Suprapubic skin (tissue), 4 donors: Measurements from ENCODE around the gene FAM204A. TPM values are rescaled to one million over a fixed set of nuclear protein-coding genes. Genes with fewer than 3 reads are reported as not detected.
A peak's percentile ranks its signal among the peaks of the same experiment; 100 is the strongest.

ENCODE experiments used
- DNase-seq, 2 donors: peaks; one replicate each; pipeline ENCODE4 v3.0.0-alpha.2; 2019; ENCODE audit warnings: low spot score in 2 of 2
- H3K27ac ChIP-seq: fragments of 200-600 bp; sonication (generic); one replicate; pipeline ENCODE4 v1.5.1; 2019
- H3K27me3 ChIP-seq: fragments of 200-600 bp; sonication (generic); one replicate; pipeline ENCODE4 v1.5.1; 2019
- H3K36me3 ChIP-seq: fragments of 200-600 bp; sonication (generic); one replicate; pipeline ENCODE4 v1.5.1; 2019
- H3K4me1 ChIP-seq: fragments of 200-600 bp; sonication (generic); one replicate; pipeline ENCODE4 v1.5.1; 2019
- H3K4me3 ChIP-seq: fragments of 200-600 bp; sonication (generic); one replicate; pipeline ENCODE4 v1.5.1; 2019; ENCODE audit warnings: mild to moderate bottlenecking
- H3K9me3 ChIP-seq: fragments of 200-600 bp; sonication (generic); one replicate; pipeline ENCODE4 v1.5.1; 2019
- CTCF ChIP-seq, 2 donors: fragments of 200-600 bp in 1 of 2; fragments of 450-650 bp in 1 of 2; sonication (generic) in 1 of 2; IDR thresholded peaks; one replicate each; pipeline ENCODE4 v1.5.1; 2016 to 2019; ENCODE audit warnings: antibody characterized with exemption in 2 of 2, mild to moderate bottlenecking in 1 of 2, moderate library complexity in 1 of 2
- EP300 ChIP-seq: sonication (generic); formaldehyde crosslinking; IDR thresholded peaks from one replicate; pipeline ENCODE4 v1.6.1; 2017; ENCODE audit warnings: antibody characterized with exemption
- POLR2A ChIP-seq, 2 donors: fragments of 450-650 bp; IDR thresholded peaks; one replicate each; pipeline ENCODE4 v1.6.1; 2017; ENCODE audit warnings: antibody characterized with exemption in 2 of 2, mild to moderate bottlenecking in 2 of 2, moderate library complexity in 2 of 2
- POLR2AphosphoS5 ChIP-seq, 3 donors: sonication (generic); formaldehyde crosslinking; IDR thresholded peaks; one replicate each; pipeline ENCODE4 v1.6.1; 2017; ENCODE audit warnings: antibody characterized with exemption in 3 of 3
- WGBS: methylation state at CpG from one replicate; pipeline ENCODE4 v1.1.5; 2018; 5-methylcytosine and 5-hydroxymethylcytosine counted together
- total RNA-seq, 4 donors: library from RNA; depleted of rRNA; stranded (reverse); fragments of >200 nt; gene quantifications; one replicate each; pipeline ENCODE4 v1.1.0, GENCODE V29; 2016

FAM204A gene
- total RNA-seq, 4 donors from 2014 or later, result 18.2 to 45.4 (median 35.1) TPM

GRCh38 chr10:118321724-118322575 lies 20.2 kb downstream of the FAM204A start:
- H3K4me1 ChIP-seq, result peaks cover 5% of the 10 kb centered on the region
- peaks cover 52% of the 10 kb centered on the region for H3K36me3 ChIP-seq
- H3K27ac ChIP-seq, result peak overlapping the region; percentile 26
- H3K27me3 ChIP-seq, result no peaks in the 10 kb centered on the region
- WGBS, result 66% methylated on average over 6 of the region's 6 CpGs
- H3K4me3 ChIP-seq, result no peak overlapping the region
- TF ChIP-seq CTCF (IDR thresholded peaks at IDR 0.05) (no peak), POLR2A (IDR thresholded peaks at IDR 0.05) (no peak), EP300 (no peak), POLR2AphosphoS5 (IDR thresholded peaks at IDR 0.05) (no peak)
- DNase-seq, result no peak
- H3K9me3 ChIP-seq, result no peaks in the 10 kb centered on the region

- DNase-seq, result no peak
- Histone ChIP-seq H3K4me1 (no peaks in the 10 kb centered on the region), H3K4me3 (no peak overlapping the region), H3K27ac (no peak overlapping the region), H3K36me3 (peaks cover 40% of the 10 kb centered on the region), H3K27me3 (no peaks in the 10 kb centered on the region), H3K9me3 (no peaks in the 10 kb centered on the region)
- TF ChIP-seq POLR2A (IDR thresholded peaks at IDR 0.05), result no peak
- no peak for TF ChIP-seq EP300
- no peak for TF ChIP-seq POLR2AphosphoS5 (IDR thresholded peaks at IDR 0.05)
- no peak for TF ChIP-seq CTCF (IDR thresholded peaks at IDR 0.05)
- WGBS, result 68% methylated on average over 6 of the region's 6 CpGs
These were observed 26.5 kb downstream of the FAM204A start for GRCh38 chr10:118315629-118316028.

GRCh38 chr10:118314882-118315281 lies 27.2 kb downstream of the FAM204A start:
- peaks cover 44% of the 10 kb centered on the region for H3K36me3 ChIP-seq
- WGBS, result 90% methylated on average over 4 of the region's 4 CpGs
- no peak overlapping the region for H3K4me3 ChIP-seq

GRCh38 chr10:118311505-118311904 lies 30.6 kb downstream of the FAM204A start:
- Histone ChIP-seq H3K36me3 (peaks cover 49% of the 10 kb centered on the region), H3K27ac (peak overlapping the region; percentile 10), H3K4me3 (no peak overlapping the region), H3K27me3 (no peaks in the 10 kb centered on the region), H3K9me3 (no peaks in the 10 kb centered on the region), H3K4me1 (peaks cover 8% of the 10 kb centered on the region)
- TF ChIP-seq CTCF (IDR thresholded peaks at IDR 0.05) (no peak), POLR2A (IDR thresholded peaks at IDR 0.05) (no peak), POLR2AphosphoS5 (IDR thresholded peaks at IDR 0.05) (no peak), EP300 (no peak)
- no peak for DNase-seq
- WGBS, result 66% methylated on average over 2 of the region's 2 CpGs

More at GRCh38 chr10:118314882-118315281, 27.2 kb downstream of the FAM204A start:
- TF ChIP-seq POLR2AphosphoS5 (IDR thresholded peaks at IDR 0.05), result no peak
- TF ChIP-seq EP300, result no peak
- no peak for TF ChIP-seq POLR2A (IDR thresholded peaks at IDR 0.05)
- TF ChIP-seq CTCF (IDR thresholded peaks at IDR 0.05), result no peak
- Histone ChIP-seq H3K9me3 (no peaks in the 10 kb centered on the region), H3K27me3 (no peaks in the 10 kb centered on the region), H3K4me1 (no peaks in the 10 kb centered on the region), H3K27ac (no peak overlapping the region)
- no peak for DNase-seq

- Histone ChIP-seq H3K36me3 (peaks cover 46% of the 10 kb centered on the region), H3K4me1 (peaks cover 8% of the 10 kb centered on the region), H3K27ac (no peak overlapping the region), H3K4me3 (no peak overlapping the region), H3K9me3 (no peaks in the 10 kb centered on the region), H3K27me3 (no peaks in the 10 kb centered on the region)
- no peak for DNase-seq
- no peak for TF ChIP-seq POLR2A (IDR thresholded peaks at IDR 0.05)
- no peak for TF ChIP-seq POLR2AphosphoS5 (IDR thresholded peaks at IDR 0.05)
- no peak for TF ChIP-seq EP300
- TF ChIP-seq CTCF (IDR thresholded peaks at IDR 0.05), result no peak
- WGBS, result 74% methylated on average over 2 of the region's 2 CpGs
These were observed 31.3 kb downstream of the FAM204A start for GRCh38 chr10:118310822-118311221.
